Activated CD8-positive, alpha-beta T cell treated with anti-CD3 and anti-CD28 coated beads for 36 hours (primary cell): Measurements from ENCODE around the gene VGF. TPM values are rescaled to one million over a fixed set of nuclear protein-coding genes. Genes with fewer than 3 reads are reported as not detected.

ENCODE experiments used
- ATAC-seq: fragments of 200-7000 bp; cut with Tn5 transposase; one replicate; pipeline ENCODE4 v1.10.0; 2021; ENCODE audit warnings: mild to moderate bottlenecking, moderate library complexity
- CTCF ChIA-PET: fragments of 350-600 bp; sonication (Branson Sonifier 250); formaldehyde crosslinking; loops from one replicate; lab custom pipeline; 2021; ENCODE audit warnings: antibody characterized with exemption; lab: Charles Lee
- POLR2A ChIA-PET: fragments of 350-600 bp; sonication (Branson Sonifier 250); formaldehyde crosslinking; loops from one replicate; lab custom pipeline; 2021; ENCODE audit warnings: antibody characterized with exemption; lab: Charles Lee
- DNase-seq: peaks from one replicate; pipeline ENCODE4 v3.0.0-alpha.2; 2020
- H3K27ac Mint-ChIP-seq: one replicate; pipeline ENCODE4 v1.8.0; 2021; ENCODE audit warnings: mild to moderate bottlenecking, mixed read lengths
- H3K27me3 Mint-ChIP-seq: one replicate; pipeline ENCODE4 v1.8.0; 2021; ENCODE audit warnings: mixed read lengths
- H3K36me3 Mint-ChIP-seq: one replicate; pipeline ENCODE4 v1.8.0; 2021; ENCODE audit warnings: low read depth, mixed read lengths
- H3K4me1 Mint-ChIP-seq: one replicate; pipeline ENCODE4 v1.8.0; 2021; ENCODE audit warnings: low read depth, mixed read lengths
- H3K4me3 Mint-ChIP-seq: one replicate; pipeline ENCODE4 v1.8.0; 2021; ENCODE audit warnings: mild to moderate bottlenecking, moderate library complexity, mixed read lengths
- H3K9me3 Mint-ChIP-seq: one replicate; pipeline ENCODE4 v1.8.0; 2021; ENCODE audit warnings: mixed read lengths
- CTCF ChIP-seq: fragments of 200-600 bp; IDR thresholded peaks from one replicate; pipeline ENCODE4 v1.8.0; 2022; ENCODE audit warnings: antibody characterized with exemption, mild to moderate bottlenecking
- intact Hi-C: fragments of 100-400 bp; cut with micrococcal nuclease; formaldehyde crosslinking; loops from one replicate; pipeline ENCODE4 v1.10.0; 2022
- total RNA-seq, 2 experiments: library from RNA; stranded (reverse); gene quantifications; one replicate each; pipeline ENCODE4 v1.2.3, GENCODE V29; 2021

The VGF gene
- total RNA-seq, 2 experiments from 2014 or later = not detected

- Mint-ChIP-seq H3K9me3 (no peaks in the 10 kb centered on the region), H3K4me3 (peak overlapping the region; percentile 42), H3K4me1 (peaks cover 74% of the 10 kb centered on the region), H3K27ac (no peak overlapping the region), H3K36me3 (no peaks in the 10 kb centered on the region), H3K27me3 (peaks cover 79% of the 10 kb centered on the region)
- DNase-seq = peak; percentile 88
- ATAC-seq = peak; percentile 50
- CTCF ChIA-PET = interaction anchor here (1.2 to 3.0 kb wide), 8 partner anchors 12 to 47 kb away, joined by 3 to 30 read pairs (median 9); partner anchors contain the start of gene PLOD3
- POLR2A ChIA-PET = interaction anchor here (1.2 to 1.4 kb wide), 2 partner anchors 13 to 249 kb away, joined by 3 to 5 read pairs; no protein-coding TSS in a partner anchor
- peak; percentile 96 for TF ChIP-seq CTCF
- intact Hi-C loops = no loop called here
Measured at GRCh38 chr7:101169838-101170551, 4.6 kb upstream of the VGF start.

DNA sequence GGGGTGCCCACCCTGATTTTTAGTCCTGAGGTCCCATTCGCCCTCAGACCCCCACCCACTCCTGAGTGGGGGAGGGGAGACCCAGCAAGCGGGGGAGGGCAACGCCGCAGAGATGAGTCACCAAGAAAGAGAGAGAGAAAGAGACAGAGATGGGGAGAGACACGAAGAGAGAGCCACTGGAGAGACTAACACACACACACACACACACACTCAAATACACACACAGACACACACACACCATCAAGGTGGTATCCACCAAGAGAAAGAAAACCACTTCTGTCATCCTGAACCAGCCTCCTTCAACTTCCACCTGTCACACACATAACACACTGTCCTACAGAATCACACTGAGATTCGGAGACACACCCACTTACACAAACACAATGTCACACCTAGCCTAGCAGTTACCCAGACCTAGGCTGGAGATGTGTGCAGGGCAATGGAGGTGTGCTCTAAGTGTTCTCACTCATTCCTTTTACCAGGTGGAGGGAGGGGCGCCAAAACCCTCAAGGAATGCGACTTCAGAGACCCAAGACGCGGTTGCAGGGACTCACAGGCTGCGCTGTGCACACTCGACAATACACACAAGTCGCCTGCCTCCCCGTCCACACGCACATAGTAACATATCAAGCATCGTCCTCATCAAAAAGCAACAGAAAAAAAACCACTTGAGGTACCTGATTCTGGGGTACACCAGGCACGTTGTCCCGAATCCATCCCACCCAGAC lies 3.9 kb upstream of the VGF start:
- intact Hi-C loops = no loop called here
- Mint-ChIP-seq H3K36me3 (no peaks in the 10 kb centered on the region), H3K4me1 (peaks cover 79% of the 10 kb centered on the region), H3K4me3 (peak overlapping the region; percentile 42), H3K9me3 (no peaks in the 10 kb centered on the region), H3K27me3 (peaks cover 77% of the 10 kb centered on the region), H3K27ac (no peak overlapping the region)
- CTCF ChIA-PET = interaction anchor here (1.0 to 3.0 kb wide), 5 partner anchors 13 to 43 kb away, joined by 4 to 30 read pairs (median 5); partner anchors contain the start of gene SERPINE1
- no peak for TF ChIP-seq CTCF
- POLR2A ChIA-PET = no interaction called here
- no peak for ATAC-seq
- no peak for DNase-seq

DNA sequence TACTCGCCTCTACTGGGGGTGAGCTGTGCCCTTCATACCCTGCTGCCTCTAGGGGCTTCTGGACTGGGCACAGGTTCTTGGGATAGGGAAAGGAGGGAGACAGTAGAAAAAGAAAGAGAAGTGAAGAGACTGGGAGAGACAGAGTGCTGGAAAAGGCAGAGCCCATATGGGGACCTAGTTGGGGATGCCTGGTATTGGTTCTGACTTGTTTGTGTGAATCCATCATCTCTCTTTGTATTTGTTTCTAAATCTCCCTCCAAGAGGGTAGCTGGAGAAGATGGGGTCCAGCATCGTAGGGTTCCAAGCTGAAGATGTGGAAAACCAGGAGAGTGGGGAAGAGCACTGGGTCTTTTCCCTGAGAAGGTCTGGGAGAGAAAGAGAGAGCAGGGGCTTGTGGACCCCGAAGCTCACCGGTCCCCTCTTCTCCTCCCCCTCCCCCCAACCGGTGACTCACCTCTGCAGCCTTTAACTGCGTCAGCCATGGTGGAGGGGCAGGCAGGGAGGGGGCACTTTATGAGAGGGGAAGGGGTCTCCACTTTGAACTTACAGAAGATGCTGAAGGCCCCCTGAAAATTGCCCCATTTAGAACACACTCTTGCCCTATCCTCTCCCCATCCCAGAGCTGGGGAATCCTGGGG lies 3.2 kb upstream of the VGF start:
- H3K4me1 Mint-ChIP-seq = peaks cover 74% of the 10 kb centered on the region
- no peaks in the 10 kb centered on the region for H3K9me3 Mint-ChIP-seq
- CTCF ChIA-PET = interaction anchor here (1.0 to 1.8 kb wide), 3 partner anchors 24 to 42 kb away, joined by 3 to 12 read pairs (median 4); partner anchors contain the start of gene SERPINE1
- ATAC-seq (no peak), DNase-seq (peak; percentile 58)
- POLR2A ChIA-PET = interaction anchor here (1.2 kb wide), 1 partner anchor 9 kb away, joined by 4 read pairs; no protein-coding TSS in a partner anchor
- no peak overlapping the region for H3K4me3 Mint-ChIP-seq
- H3K27me3 Mint-ChIP-seq = peaks cover 72% of the 10 kb centered on the region
- intact Hi-C loops = no loop called here
- H3K36me3 Mint-ChIP-seq = no peaks in the 10 kb centered on the region
- no peak for TF ChIP-seq CTCF
- no peak overlapping the region for H3K27ac Mint-ChIP-seq

DNA sequence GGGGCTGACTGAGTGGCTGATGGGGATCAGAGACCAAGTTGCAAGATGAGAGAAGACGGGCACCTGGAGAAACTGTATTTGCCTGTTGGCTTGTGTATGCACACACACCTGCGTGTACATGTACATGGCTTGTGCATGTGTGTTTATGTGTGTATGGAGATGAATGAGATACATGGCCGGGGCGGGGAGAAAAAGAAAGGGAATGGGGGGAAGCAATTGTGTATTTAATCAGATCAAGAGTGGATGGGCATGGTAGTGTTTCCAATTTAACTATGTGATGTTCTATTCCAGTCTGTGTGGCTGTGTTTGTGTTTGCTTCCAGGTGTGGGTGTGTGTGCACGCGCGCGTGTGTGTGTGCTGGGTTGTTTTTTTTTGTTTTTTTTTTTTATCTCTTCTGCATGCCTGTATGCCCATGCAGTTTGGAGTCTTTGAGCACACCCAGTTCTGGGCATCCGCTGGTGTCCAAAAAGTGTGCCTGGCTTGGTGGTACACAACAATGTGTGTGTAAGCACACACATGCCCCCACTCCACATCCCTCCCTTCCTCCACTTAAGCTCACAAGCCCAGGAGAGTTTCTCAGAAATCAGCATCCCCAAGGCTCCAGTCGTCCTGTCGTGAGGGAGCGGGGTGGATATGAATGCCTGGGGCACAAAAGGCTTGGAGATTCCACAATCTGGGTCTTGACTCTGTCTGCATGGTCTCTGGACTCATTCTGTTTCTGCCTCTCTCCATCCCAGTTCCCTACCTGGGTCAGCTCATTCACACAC lies 2.5 kb upstream of the VGF start:
- POLR2A ChIA-PET = interaction anchor here (1.2 kb wide), 1 partner anchor 10 kb away, joined by 4 read pairs; no protein-coding TSS in a partner anchor
- ATAC-seq (no peak), DNase-seq (no peak)
- intact Hi-C loops = no loop called here
- no peak for TF ChIP-seq CTCF
- Mint-ChIP-seq H3K36me3 (no peaks in the 10 kb centered on the region), H3K9me3 (no peaks in the 10 kb centered on the region), H3K4me1 (peaks cover 70% of the 10 kb centered on the region), H3K27ac (no peak overlapping the region), H3K4me3 (no peak overlapping the region), H3K27me3 (peaks cover 73% of the 10 kb centered on the region)
- CTCF ChIA-PET = interaction anchor here (1.0 to 1.8 kb wide), 3 partner anchors 24 to 42 kb away, joined by 3 to 12 read pairs (median 4); partner anchors contain the start of gene SERPINE1
